Activated CD8-positive, alpha-beta memory T cell treated with anti-CD3 and anti-CD28 coated beads, Interleukin-2, amount 50 U/mL, for 4 hours (primary cell): ENCODE data around the gene DNAI1.
A peak's percentile ranks its signal among the peaks of the same experiment; 100 is the strongest.
"Not testable (repeated sequence)": the region's sequence is repeated elsewhere in the genome, so short reads cannot be mapped to it uniquely, and the experiment has no call there.

ENCODE experiments used
- DNase-seq: peaks from one replicate; pipeline ENCODE4 v3.0.0-alpha.2; 2020

The DNAI1 gene

GRCh38 chr9:34451135-34451534, 7.5 kb upstream of the DNAI1 start:
- no peak for DNase-seq

- no peak for DNase-seq
Observed at GRCh38 chr9:34451545-34451944, 7.1 kb upstream of the DNAI1 start.

GRCh38 chr9:34452568-34452967, 6.0 kb upstream of the DNAI1 start:
- DNase-seq: no peak

GRCh38 chr9:34454571-34455065, 4.0 kb upstream of the DNAI1 start:
- no peak for DNase-seq

GRCh38 chr9:34456151-34456550, 2.5 kb upstream of the DNAI1 start:
- no peak for DNase-seq

GRCh38 chr9:34456746-34457145, 1.9 kb upstream of the DNAI1 start:
- no peak for DNase-seq

- DNase-seq: peak; percentile 24
Observed at GRCh38 chr9:34457266-34458012, 1.2 kb upstream of the DNAI1 start.

GRCh38 chr9:34458959-34459340, 345 bp downstream of the DNAI1 start:
- no peak for DNase-seq

GRCh38 chr9:34459356-34459755, 751 bp downstream of the DNAI1 start:
- no peak for DNase-seq

GRCh38 chr9:34459941-34460340, 1.3 kb downstream of the DNAI1 start:
- no peak for DNase-seq

- no peak for DNase-seq
Observed at GRCh38 chr9:34463098-34463900, 4.7 kb downstream of the DNAI1 start.

GRCh38 chr9:34463901-34464232, 5.3 kb downstream of the DNAI1 start:
- no peak for DNase-seq

GRCh38 chr9:34464571-34464970, 6.0 kb downstream of the DNAI1 start:
- no peak for DNase-seq

- DNase-seq: no peak
Observed at GRCh38 chr9:34465468-34465867, 6.9 kb downstream of the DNAI1 start.

- DNase-seq: no peak
Observed at GRCh38 chr9:34475097-34475496, 16.5 kb downstream of the DNAI1 start.

- no peak for DNase-seq
Observed at GRCh38 chr9:34477541-34477940, 18.9 kb downstream of the DNAI1 start.

- no peak for DNase-seq
Observed at GRCh38 chr9:34479431-34479866, 20.8 kb downstream of the DNAI1 start.

GRCh38 chr9:34481620-34482019, 23.0 kb downstream of the DNAI1 start:
- not testable (repeated sequence) for DNase-seq

- DNase-seq: not testable (repeated sequence)
Observed at GRCh38 chr9:34482746-34483145, 24.1 kb downstream of the DNAI1 start.

GRCh38 chr9:34484678-34485077, 26.1 kb downstream of the DNAI1 start:
- DNase-seq: no peak

GRCh38 chr9:34485822-34486221, 27.2 kb downstream of the DNAI1 start:
- no peak for DNase-seq

GRCh38 chr9:34486572-34486971, 28.0 kb downstream of the DNAI1 start:
- DNase-seq: no peak

- no peak for DNase-seq
Observed at GRCh38 chr9:34490360-34490759, 31.8 kb downstream of the DNAI1 start.

GRCh38 chr9:34490760-34491159, 32.2 kb downstream of the DNAI1 start:
- no peak for DNase-seq
